Small intestine (tissue), 7 donors: ENCODE data around the gene SEC14L1. TPM values are rescaled to one million over a fixed set of nuclear protein-coding genes. Genes with fewer than 3 reads are reported as not detected.
"Not testable (repeated sequence)": the region's sequence is repeated elsewhere in the genome, so short reads cannot be mapped to it uniquely, and the experiment has no call there.

ENCODE experiments used
- DNase-seq, 2 donors: peaks; one replicate each; pipeline versions ENCODE4 v3.0.0 to v3.0.0-alpha.2; 2013
- FAIRE-seq: peaks from 2 replicates; lab custom pipeline; 2012; peaks lifted over from hg19 to GRCh38; lab: Jason Lieb, UNC
- H3K27ac ChIP-seq, 3 donors: one replicate each; pipeline ENCODE4 v1.5.1; 2013; ENCODE audit warnings: low read length in 2 of 3, mild to moderate bottlenecking in 2 of 3, control low read depth in 1 of 3, inconsistent platforms in 1 of 3, low read depth in 1 of 3, moderate library complexity in 1 of 3
- H3K27me3 ChIP-seq, 3 donors: one replicate each; pipeline ENCODE4 v1.6.1; 2013; ENCODE audit warnings: low read length in 3 of 3, inconsistent platforms in 1 of 3; ENCODE audit not compliant: control insufficient read depth in 3 of 3, insufficient read depth in 3 of 3
- H3K36me3 ChIP-seq, 3 donors: one replicate each; pipeline ENCODE4 v1.6.1; 2013; ENCODE audit warnings: low read length in 3 of 3, inconsistent platforms in 1 of 3, low read depth in 1 of 3, mild to moderate bottlenecking in 1 of 3, moderate library complexity in 1 of 3; ENCODE audit not compliant: control insufficient read depth in 3 of 3, insufficient read depth in 2 of 3
- H3K4me1 ChIP-seq, 3 donors: one replicate each; pipeline ENCODE4 v1.6.1; 2013; ENCODE audit warnings: low read length in 2 of 3, inconsistent platforms in 1 of 3, low read depth in 1 of 3, mild to moderate bottlenecking in 1 of 3, moderate library complexity in 1 of 3; ENCODE audit not compliant: control insufficient read depth in 3 of 3, insufficient read depth in 2 of 3
- H3K4me3 ChIP-seq, 3 donors: one replicate each; pipeline ENCODE4 v1.5.1; 2013; ENCODE audit warnings: low read length in 3 of 3, control low read depth in 1 of 3, inconsistent platforms in 1 of 3, low read depth in 1 of 3, mild to moderate bottlenecking in 1 of 3, moderate library complexity in 1 of 3
- H3K9me3 ChIP-seq, 2 donors: one replicate each; pipeline ENCODE4 v1.6.1; 2013; ENCODE audit warnings: low read depth in 1 of 2, low read length in 1 of 2; ENCODE audit not compliant: control insufficient read depth in 2 of 2, insufficient read depth in 1 of 2
- WGBS, 3 donors: extraction: QIAGEN DNeasy Blood & Tissue Kit; methylation state at CpG; one replicate each; pipeline ENCODE4 v1.1.7; 2013; 5-methylcytosine and 5-hydroxymethylcytosine counted together
- polyA plus RNA-seq, 4 donors: library from polyadenylated mRNA; stranded (reverse) in 3 of 4; unstranded in 1 of 4; fragments of 200-250 nt in 3 of 4; fragments of 120-200 nt in 1 of 4; gene quantifications; one replicate each; pipeline versions ENCODE4 v1.2.1 to v1.2.3, GENCODE V29; 2013
- donor health status: healthy with polysubstance abuse.
- donor health status: control.
- donor health status: control.
- donor health status: Bipolar disorder and iron deficiency.
- donor health status: healthy.

Gene SEC14L1
- polyA plus RNA-seq, 4 donors: 14.5 to 27.4 (median 20.7) TPM

- FAIRE-seq: no peak
- 56 to 66% (median 63%) methylated on average over 25 of the region's 25 CpGs for WGBS, 3 donors
Observed at GRCh38 chr17:77254951-77255825, 114.4 kb downstream of the SEC14L1 start.

GRCh38 chr17:77255970-77256369 lies 115.2 kb downstream of the SEC14L1 start:
- H3K4me1 ChIP-seq: peaks cover 0 to 22% (median 0%) of the 10 kb centered on the region in 3 donors
- DNase-seq, H3K36me3 ChIP-seq, H3K4me3 ChIP-seq, H3K27ac ChIP-seq, H3K27me3 ChIP-seq, H3K9me3 ChIP-seq, FAIRE-seq: not testable (repeated sequence)
- WGBS, 3 donors: 77 to 87% (median 84%) methylated on average over 8 to 14 of the region's 14 CpGs

More at GRCh38 chr17:77254951-77255825, 114.4 kb downstream of the SEC14L1 start:
- Histone ChIP-seq H3K4me3 (no peak overlapping the region), H3K4me1 (peaks cover 0 to 22% (median 0%) of the 10 kb centered on the region in 3 donors), H3K27me3 (no peaks in the 10 kb centered on the region), H3K9me3 (no peaks in the 10 kb centered on the region), H3K27ac (peak overlapping the region in 1 of 3 donors; percentile 61), H3K36me3 (no peaks in the 10 kb centered on the region)
- peak in 1 of 2 donors; percentile 73 for DNase-seq

GRCh38 chr17:77256710-77257109 lies 115.9 kb downstream of the SEC14L1 start:
- DNase-seq (no peak), FAIRE-seq (no peak)
- H3K27ac ChIP-seq: no peak overlapping the region
- no peaks in the 10 kb centered on the region for H3K36me3 ChIP-seq
- 43 to 79% (median 72%) methylated on average over 2 of the region's 2 CpGs for WGBS, 3 donors
- H3K4me3 ChIP-seq: no peak overlapping the region
- no peaks in the 10 kb centered on the region for H3K27me3 ChIP-seq
- H3K4me1 ChIP-seq: peaks cover 0 to 22% (median 0%) of the 10 kb centered on the region in 3 donors
- H3K9me3 ChIP-seq: no peaks in the 10 kb centered on the region

GRCh38 chr17:77257169-77257568 lies 116.4 kb downstream of the SEC14L1 start:
- Histone ChIP-seq H3K36me3 (no peaks in the 10 kb centered on the region), H3K27ac (no peak overlapping the region), H3K4me3 (no peak overlapping the region), H3K4me1 (peaks cover 0 to 22% (median 0%) of the 10 kb centered on the region in 3 donors), H3K27me3 (no peaks in the 10 kb centered on the region), H3K9me3 (no peaks in the 10 kb centered on the region)
- WGBS, 3 donors: 79 to 100% (median 93%) methylated on average over 1 of the region's 1 CpG
- no peak for DNase-seq
- FAIRE-seq: no peak

GRCh38 chr17:77257596-77258458 lies 117.1 kb downstream of the SEC14L1 start:
- Histone ChIP-seq H3K4me1 (peaks cover 0 to 22% (median 0%) of the 10 kb centered on the region in 3 donors), H3K27ac (no peak overlapping the region), H3K36me3 (no peaks in the 10 kb centered on the region), H3K9me3 (no peaks in the 10 kb centered on the region), H3K27me3 (no peaks in the 10 kb centered on the region), H3K4me3 (no peak overlapping the region)
- no peak for FAIRE-seq
- no peak for DNase-seq
- WGBS, 3 donors: 77 to 82% (median 78%) methylated on average over 24 to 27 of the region's 27 CpGs

GRCh38 chr17:77258638-77259037 lies 117.9 kb downstream of the SEC14L1 start:
- H3K4me3 ChIP-seq: no peak overlapping the region
- H3K27ac ChIP-seq: no peak overlapping the region
- no peaks in the 10 kb centered on the region for H3K27me3 ChIP-seq
- H3K4me1 ChIP-seq: peaks cover 0 to 20% (median 0%) of the 10 kb centered on the region in 3 donors
- FAIRE-seq: no peak
- no peak for DNase-seq
- no peaks in the 10 kb centered on the region for H3K9me3 ChIP-seq
- 79 to 87% (median 86%) methylated on average over 12 of the region's 12 CpGs for WGBS, 3 donors
- H3K36me3 ChIP-seq: no peaks in the 10 kb centered on the region

GRCh38 chr17:77264617-77265230 lies 124.0 kb downstream of the SEC14L1 start:
- 18 to 56% (median 34%) methylated on average over 22 of the region's 22 CpGs for WGBS, 3 donors
- no peak overlapping the region for H3K4me3 ChIP-seq
- H3K27me3 ChIP-seq: no peaks in the 10 kb centered on the region
- no peak for FAIRE-seq
- no peak for DNase-seq
- H3K9me3 ChIP-seq: no peaks in the 10 kb centered on the region
- H3K27ac ChIP-seq: no peak overlapping the region
- no peaks in the 10 kb centered on the region for H3K4me1 ChIP-seq
- no peaks in the 10 kb centered on the region for H3K36me3 ChIP-seq

- FAIRE-seq (no peak), DNase-seq (no peak)
- no peak overlapping the region for H3K27ac ChIP-seq
- 76 to 83% (median 78%) methylated on average over 4 of the region's 4 CpGs for WGBS, 3 donors
- no peaks in the 10 kb centered on the region for H3K9me3 ChIP-seq
- H3K4me1 ChIP-seq: no peaks in the 10 kb centered on the region
- H3K4me3 ChIP-seq: no peak overlapping the region
- no peaks in the 10 kb centered on the region for H3K27me3 ChIP-seq
- H3K36me3 ChIP-seq: no peaks in the 10 kb centered on the region
Observed at GRCh38 chr17:77266213-77266612, 125.4 kb downstream of the SEC14L1 start.
